Activated CD8-positive, alpha-beta memory T cell treated with anti-CD3 and anti-CD28 coated beads for 36 hours (primary cell): ENCODE results near the gene PSG2. TPM values are rescaled to one million over a fixed set of nuclear protein-coding genes. Genes with fewer than 3 reads are reported as not detected.
"Not testable (repeated sequence)": the region's sequence is repeated elsewhere in the genome, so short reads cannot be mapped to it uniquely, and the experiment has no call there.

Source experiments
- CTCF ChIA-PET: fragments of 350-600 bp; sonication (Branson Sonifier 250); formaldehyde crosslinking; loops from one replicate; lab custom pipeline; 2021; ENCODE audit warnings: antibody characterized with exemption; lab: Charles Lee
- POLR2A ChIA-PET: fragments of 350-600 bp; sonication (Branson Sonifier 250); formaldehyde crosslinking; loops from one replicate; lab custom pipeline; 2021; ENCODE audit warnings: antibody characterized with exemption; lab: Charles Lee
- total RNA-seq, 2 experiments: library from RNA; stranded (reverse); gene quantifications; one replicate each; pipeline ENCODE4 v1.2.3, GENCODE V29; 2021

PSG2 gene
- total RNA-seq, 2 experiments from 2014 or later: not detected

DNA sequence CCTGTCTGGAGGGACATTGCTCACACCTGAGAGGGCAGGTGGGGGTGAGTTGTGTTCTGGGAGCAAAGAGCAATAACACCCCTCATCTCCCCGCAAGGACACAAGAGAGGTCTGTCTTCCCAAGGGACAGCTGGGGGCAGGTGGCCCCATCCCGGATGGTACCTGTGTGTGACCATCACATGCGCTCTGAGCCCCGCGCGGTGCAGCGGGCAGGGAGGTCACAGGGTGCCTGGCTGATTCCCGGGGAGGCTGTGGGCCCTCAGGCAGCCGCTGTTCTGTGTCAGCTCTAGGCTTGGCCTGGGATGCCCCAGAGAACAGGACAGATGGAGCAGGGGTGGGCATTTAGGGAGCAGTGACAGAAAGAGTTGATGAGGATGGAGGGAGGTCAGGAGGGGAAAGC is 1.2 kb upstream of the PSG2 start:
- POLR2A ChIA-PET, CTCF ChIA-PET: not testable (repeated sequence)

DNA sequence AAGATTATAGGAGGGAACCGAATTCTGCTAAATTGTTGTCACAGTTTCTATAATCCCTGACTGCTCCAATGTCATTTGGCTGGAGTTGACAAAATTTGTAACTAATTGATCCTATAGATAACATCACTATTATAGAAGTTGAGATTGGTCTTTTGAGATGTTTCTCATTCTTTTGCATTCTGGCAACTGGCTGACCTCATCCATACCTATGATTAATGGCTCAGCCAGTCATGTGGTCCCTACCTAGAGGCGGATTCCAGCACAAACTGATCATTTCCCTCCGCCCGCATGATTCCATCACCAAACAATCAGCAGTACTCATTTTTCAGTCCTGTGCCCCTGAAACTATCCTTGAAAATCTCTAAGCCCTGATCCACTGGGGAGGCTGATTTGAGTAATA is 4.2 kb downstream of the PSG2 start:
- ChIA-PET POLR2A (no interaction called here), CTCF (no interaction called here)

DNA sequence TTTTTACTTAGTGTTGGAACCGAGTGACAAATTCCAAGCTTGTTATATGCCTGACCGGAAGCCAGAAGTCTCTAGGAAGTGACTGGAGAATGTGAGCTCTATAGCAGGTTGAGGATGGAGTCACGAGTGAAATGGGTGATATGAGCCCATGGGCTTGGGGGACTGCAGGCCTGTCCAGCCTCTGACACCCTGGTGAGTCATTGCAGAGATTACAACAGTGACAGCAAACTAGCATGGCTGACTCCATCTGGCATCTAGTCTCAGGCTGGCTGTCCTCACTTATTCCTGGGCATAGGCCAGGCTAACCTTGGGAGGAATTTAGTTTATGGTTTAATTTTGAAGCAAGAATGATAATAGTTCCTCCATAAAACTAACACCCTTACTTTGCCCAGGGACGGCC is 4.6 kb downstream of the PSG2 start:
- CTCF ChIA-PET, POLR2A ChIA-PET: not testable (repeated sequence)

DNA sequence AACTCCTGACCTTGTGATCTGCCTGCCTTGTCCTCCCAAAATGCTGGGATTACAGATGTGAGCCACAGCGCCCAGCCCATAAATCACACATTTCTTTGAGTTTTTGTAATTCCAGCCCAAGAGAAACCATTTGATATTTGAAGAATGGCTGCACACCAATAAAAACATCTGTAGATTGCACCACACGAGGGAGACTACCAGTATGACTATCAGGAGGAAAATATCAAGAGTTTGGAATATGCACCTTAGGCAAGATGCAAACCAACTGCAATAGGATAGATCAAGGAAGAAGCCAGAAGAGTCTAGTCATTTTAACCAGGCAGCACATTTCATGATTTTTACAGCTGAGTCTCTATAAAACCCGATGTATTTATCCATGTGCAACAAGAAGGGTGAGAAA is 20.1 kb downstream of the PSG2 start:
- POLR2A ChIA-PET: not testable (repeated sequence)
- CTCF ChIA-PET: interaction anchor here (0.7 kb wide), 1 partner anchor 568 kb away, joined by 3 read pairs; no protein-coding TSS in a partner anchor

DNA sequence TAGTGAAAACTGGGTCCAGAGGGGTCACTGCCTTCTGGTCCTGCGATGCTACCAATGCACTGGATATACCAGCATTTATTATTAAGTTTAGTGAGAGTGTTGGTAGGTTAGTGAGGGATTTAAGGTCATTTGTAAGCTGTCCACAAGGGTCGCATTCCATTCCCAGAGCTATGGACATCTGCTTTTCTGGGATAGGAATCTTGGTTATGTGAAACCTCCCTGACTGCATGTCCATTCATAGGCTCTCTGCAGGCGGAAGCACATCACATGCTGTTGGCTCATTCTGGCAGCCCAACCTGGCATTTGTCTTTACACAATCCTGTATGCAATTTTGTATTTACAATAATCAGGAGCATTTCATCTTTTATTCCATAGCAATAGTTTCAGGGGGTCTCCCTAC is 21.2 kb downstream of the PSG2 start:
- CTCF ChIA-PET, POLR2A ChIA-PET: not testable (repeated sequence)

DNA sequence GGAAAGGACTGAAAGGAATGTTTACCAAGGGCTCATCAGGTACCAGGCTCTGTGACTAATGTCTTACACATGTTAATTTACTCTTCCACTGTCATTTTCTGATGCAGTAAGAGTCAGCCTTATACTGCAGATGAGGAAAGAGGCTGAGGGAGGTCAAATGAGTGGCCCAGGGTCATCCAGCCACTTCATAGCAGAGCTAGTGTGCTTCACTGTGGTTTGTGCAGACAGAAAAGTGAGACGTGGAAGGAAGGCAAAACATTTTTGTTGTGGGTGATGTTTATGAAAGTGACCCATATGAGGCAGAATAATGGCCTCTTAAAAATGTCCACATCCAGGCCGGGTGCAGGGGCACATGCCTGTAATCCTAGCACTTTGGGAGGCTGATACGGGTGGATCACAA is 22.2 kb downstream of the PSG2 start:
- CTCF ChIA-PET, POLR2A ChIA-PET: not testable (repeated sequence)

DNA sequence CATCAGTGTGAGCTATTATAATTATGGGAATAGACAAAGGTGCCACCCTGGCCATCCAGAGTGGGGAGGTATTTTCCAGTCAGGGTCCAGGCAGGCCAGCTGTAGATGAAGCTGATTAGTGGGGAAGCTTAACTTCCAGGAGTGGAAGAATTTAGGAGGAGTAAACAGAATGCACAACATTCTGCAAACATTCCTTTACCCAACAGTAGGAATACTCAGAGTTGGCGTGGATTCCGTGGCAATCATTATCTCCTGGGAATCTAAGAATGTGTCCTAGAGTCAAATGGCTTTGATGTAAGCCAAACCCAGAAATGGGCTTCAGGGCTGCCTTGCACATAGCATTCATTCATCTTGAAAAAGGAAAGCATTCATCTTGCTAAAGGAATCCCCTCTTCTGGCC is 23.0 kb downstream of the PSG2 start:
- POLR2A ChIA-PET, CTCF ChIA-PET: not testable (repeated sequence)

DNA sequence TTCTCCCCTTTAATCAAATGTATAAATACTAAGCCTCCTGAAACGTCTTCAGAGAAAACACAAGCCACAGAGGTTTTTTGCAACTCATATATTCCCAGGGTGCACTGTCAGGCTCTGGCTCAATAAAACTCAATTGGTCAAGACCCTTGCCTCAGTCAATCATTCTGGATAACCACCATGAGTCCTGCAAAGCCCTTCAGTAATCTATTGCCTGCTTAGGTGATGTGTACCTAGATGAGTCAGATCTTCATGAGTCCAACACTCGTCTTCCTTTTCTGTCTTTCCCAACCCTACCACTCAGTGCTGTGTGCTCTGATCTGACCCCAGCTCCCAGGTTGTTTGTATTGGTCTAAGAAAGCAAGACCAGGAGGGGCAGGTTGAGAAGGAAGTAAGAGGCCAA is 24.1 kb downstream of the PSG2 start:
- CTCF ChIA-PET, POLR2A ChIA-PET: not testable (repeated sequence)

DNA sequence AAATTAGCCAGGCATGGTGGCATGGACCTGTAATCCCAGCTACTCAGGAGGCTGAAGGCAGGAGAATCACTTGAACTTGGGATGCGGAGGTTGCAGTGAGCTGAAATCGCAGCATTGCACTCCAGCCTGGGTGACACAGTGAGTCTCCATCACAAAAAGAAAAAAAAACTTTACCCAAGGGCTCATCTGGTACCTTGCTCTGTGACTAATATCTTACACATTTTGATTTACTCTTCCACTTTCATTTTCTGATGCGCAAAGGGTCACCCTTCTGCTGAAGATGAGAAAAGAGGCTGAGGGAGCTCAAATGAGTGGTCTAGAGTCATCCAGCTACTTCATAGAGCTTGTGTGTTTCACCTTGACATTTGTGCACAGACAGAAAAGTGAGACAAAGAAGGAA is 34.5 kb downstream of the PSG2 start:
- CTCF ChIA-PET, POLR2A ChIA-PET: not testable (repeated sequence)

DNA sequence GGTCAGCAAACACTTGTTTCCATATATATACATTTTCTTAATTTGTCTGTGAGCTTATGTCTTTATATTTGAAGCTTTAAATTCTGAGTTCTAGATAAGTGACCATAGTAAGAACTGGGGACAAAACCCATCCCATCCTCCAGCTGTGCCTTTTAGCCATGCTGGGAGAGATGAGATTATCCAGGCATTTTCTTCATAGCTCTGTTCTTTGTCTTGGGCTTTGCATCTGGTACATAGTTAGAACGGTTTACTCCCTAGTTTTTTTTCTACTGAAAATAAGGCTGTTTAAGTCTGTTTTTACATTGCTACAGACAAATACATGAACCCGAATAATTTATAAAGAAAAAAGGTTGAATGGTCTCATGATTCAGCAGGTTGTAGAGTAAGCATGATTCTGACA is 35.9 kb downstream of the PSG2 start:
- CTCF ChIA-PET: not testable (repeated sequence)

DNA sequence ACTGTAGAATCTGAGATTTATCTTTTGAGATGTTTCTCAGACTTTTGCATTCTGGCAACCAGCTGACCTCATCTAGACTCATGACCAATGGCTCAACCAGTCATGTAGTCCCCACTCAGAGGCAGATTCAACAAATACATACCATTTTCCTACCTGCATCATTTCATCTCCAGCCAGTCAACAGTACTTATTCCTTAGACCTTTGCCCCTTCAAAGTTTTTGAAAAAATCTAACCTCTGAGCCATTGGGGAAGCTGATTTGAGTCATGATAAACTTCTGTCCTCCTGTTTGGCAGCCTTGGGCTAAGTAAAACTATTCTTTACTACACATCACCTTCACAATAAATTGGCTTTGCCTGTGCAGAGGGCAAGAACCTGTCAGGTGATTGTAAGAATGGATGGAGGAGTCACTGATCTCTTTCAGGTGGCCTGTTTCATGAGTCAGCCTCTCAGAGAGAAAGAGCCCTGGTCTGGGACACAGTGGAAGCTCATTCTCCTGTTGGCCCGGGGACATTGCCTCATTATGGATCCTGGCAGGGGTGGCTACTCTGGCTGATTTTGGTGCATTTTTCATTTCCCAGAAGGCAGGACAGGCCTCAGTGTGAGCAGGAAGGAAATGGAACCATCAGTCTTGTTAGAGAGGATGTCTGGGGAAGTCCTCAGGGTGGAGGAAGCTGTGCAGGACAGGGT is 38.9 kb downstream of the PSG2 start:
- CTCF ChIA-PET, POLR2A ChIA-PET: not testable (repeated sequence)

More for the DNA sequence above, 35.9 kb downstream of the PSG2 start:
- POLR2A ChIA-PET: not testable (repeated sequence)

DNA sequence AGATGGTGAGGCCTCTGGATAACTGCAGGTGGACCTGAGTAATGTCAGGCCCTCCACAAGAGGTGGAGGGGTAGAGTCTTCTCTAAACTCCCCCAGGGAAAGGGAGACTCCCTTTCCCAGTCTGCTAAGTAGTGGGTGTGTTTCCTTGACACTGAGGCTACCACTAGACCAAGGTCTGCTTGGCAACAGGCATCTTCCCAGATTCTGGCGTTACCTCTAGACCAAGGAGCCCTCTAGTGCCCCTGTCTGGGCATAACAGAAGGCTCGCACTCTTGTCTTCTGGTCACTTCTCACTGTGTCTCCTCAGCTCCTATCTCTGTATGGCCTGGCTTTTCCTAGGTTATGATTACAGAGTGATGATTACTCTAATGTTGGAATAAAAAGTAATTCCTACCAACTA is 50.9 kb downstream of the PSG2 start:
- POLR2A ChIA-PET, CTCF ChIA-PET: not testable (repeated sequence)

DNA sequence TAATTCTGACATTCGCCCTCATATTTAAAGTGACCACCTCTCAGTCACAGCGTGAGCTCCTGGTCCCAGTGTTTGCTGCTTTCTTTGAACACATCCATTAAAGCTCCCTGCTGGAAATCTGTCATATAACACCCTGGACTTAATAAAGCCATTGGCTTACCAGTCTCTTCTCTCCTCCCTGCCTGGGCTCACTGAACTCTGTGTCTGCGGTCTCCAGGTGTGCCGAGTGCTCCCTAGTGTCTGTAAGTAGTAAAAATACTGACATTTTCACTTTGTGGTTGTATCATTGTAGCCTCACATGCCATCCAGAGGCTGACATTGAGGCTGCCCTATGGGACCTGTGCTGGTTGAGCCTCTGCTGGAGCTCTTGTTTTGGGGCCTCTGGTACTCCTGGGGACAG is 53.6 kb downstream of the PSG2 start:
- ChIA-PET POLR2A (no interaction called here), CTCF (no interaction called here)

DNA sequence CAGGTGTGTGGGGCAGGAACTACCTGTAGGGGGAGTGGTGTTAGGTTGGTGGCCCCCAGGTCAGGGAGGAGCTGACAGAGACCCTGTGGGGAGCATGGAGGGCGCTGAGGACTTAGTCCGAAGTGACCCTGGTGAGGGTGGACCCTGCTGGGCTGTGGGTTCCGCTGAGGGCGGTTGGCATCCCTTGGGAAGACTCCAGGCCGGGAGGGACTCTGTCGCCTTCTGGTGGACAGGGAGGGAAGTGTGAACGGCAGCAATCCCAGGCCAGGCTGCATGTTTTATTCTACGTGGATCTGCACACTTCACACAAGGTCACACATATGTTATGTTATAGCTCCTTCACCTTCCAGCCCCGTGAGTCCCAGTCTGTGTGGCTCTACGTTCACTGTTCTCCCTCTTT is 54.5 kb downstream of the PSG2 start:
- CTCF ChIA-PET, POLR2A ChIA-PET: not testable (repeated sequence)

DNA sequence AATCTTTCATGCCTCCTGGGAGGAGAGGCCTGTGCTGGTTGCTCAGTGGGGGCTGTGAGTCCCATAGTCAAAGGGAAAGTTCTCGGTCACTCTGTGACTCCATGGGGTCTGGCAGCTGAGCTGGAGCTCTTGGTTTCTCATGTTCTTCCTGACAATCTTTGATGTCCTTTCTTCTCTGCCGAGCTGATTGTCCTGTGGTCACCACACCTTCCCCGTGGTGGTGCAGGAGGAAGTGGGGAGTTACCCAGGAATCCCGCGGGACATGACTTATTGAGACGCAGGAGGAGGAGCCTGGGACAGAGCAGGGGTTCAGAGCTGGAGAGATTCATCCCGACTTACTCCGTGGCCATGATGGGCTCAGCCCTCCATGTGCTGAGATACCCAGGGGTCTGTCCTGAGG is 55.4 kb downstream of the PSG2 start:
- POLR2A ChIA-PET, CTCF ChIA-PET: not testable (repeated sequence)

DNA sequence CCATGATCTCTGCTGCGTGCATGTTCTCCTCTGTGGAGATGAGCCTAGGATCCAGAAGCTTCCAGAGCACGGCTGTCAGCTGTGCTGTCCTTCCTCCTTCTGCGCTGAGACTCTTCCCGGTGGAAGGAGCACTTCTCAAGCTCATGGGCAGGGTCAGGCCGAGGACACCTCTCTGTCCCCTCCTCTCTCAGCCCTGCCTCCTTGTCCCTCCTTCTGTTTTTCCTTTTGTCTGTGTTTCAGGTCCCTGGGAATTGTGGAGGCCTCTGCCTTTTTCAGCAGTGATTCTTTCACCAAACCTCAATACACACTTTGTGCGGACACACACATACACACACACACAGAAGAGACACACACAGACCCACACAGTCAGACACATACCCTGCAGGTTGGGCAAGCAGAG is 56.1 kb downstream of the PSG2 start, which contains the start of gene PSG11:
Gene PSG11, minus strand, starts transcription at position 101 of the 400 bp plus-strand sequence. Its CDS starts 97 bp downstream, at position 4.
- CTCF ChIA-PET, POLR2A ChIA-PET: not testable (repeated sequence)

DNA sequence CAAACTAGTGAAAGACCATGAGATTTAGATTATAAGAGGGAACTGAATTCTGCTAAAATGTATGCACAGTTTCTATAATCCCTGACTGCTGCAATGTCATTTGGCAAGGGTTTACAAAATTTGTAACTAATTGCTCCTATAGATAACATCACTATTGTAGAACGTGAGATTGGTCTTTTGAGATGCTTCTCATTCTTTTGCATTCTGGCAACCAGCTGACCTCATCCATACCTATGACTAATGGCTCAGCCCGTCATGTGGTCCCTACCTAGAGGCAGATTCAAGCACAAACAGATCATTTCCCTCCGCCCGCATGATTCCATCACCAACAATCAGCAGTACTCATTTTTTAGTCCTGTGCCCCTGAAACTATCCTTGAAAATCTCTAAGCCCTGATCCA is 60.4 kb downstream of the PSG2 start:
- POLR2A ChIA-PET, CTCF ChIA-PET: not testable (repeated sequence)

DNA sequence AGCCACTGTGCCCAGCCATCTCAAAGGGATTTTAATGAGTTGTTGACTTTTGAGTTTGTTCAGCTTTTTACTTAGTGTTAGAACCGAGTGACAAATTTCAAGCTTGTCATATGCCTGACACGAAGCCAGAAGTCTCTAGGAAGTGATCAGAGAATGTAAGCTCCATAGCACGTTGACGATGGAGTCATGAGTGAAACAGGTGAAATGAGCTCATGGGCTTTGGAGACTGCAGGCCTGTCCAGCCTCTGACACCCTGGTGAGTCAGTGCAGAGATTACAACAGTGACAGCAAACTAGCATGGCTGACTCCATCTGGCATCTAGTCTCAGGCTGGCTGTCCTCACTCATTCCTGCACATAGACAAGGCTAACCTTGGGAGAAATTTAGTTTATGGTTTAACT is 60.9 kb downstream of the PSG2 start:
- POLR2A ChIA-PET, CTCF ChIA-PET: not testable (repeated sequence)

DNA sequence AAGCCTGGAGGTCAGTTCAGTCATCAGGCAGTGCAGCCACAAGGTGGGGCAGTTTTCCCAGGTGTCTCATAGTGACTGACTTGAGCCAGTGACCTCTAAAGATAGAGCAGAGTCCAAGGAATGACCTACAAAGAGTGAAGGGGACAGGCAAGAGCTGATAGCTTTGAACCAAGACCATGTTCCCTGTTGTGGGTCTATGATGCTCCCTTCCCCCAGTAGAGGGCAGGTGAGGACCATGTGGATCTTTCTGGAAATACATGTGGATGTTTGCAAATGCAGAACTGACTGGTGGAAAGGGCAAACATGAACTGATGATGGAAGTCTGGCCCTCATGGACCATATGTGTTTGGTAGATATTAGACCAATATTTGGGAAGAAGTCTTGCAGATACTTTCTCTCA is 62.9 kb downstream of the PSG2 start:
- POLR2A ChIA-PET, CTCF ChIA-PET: not testable (repeated sequence)
